K562 (cell line): ENCODE data around the gene NUTF2. TPM values are rescaled to one million over a fixed set of nuclear protein-coding genes. Genes with fewer than 3 reads are reported as not detected.

Experiments
- ADNP ChIP-seq: fragments of 200-800 bp; sonication (Bioruptor generic); IDR thresholded peaks from 2 replicates; pipeline ENCODE4 v1.6.1; 2016; ENCODE audit warnings: missing genetic modification characterization, missing compliant biosample characterization
- ARHGAP35 ChIP-seq: fragments of 450-650 bp; IDR thresholded peaks from 2 replicates; pipeline ENCODE4 v1.6.1; 2018; ENCODE audit not compliant: partially characterized antibody
- BRCA1 ChIP-seq, 2 experiments: fragments of 450-650 bp in 1 of 2; sonication (generic) in 1 of 2; formaldehyde crosslinking in 1 of 2; IDR thresholded peaks; 2 replicates each; pipeline versions ENCODE4 v1.5.0 to v1.6.1; 2017 to 2020; ENCODE audit warnings: mild to moderate bottlenecking in 1 of 2, missing genetic modification reagents in 1 of 2
- BRD9 ChIP-seq: fragments of 450-650 bp; IDR thresholded peaks from 2 replicates; pipeline ENCODE4 v1.6.1; 2018; ENCODE audit warnings: low read depth; ENCODE audit not compliant: partially characterized antibody
- ELK1 ChIP-seq: sonication (generic); formaldehyde crosslinking; IDR thresholded peaks from 2 replicates; pipeline ENCODE4 v1.8.1; 2022; ENCODE audit warnings: missing genetic modification reagents
- EP300 ChIP-seq: IDR thresholded peaks from 2 replicates; pipeline ENCODE4 v1.6.1; 2012; ENCODE audit warnings: low read length, improper control_type of control experiment
- ESRRA ChIP-seq: fragments of 450-650 bp; IDR thresholded peaks from 2 replicates; pipeline ENCODE4 v1.6.1; 2014; ENCODE audit warnings: low read depth, mild to moderate bottlenecking, moderate library complexity, borderline replicate concordance
- MAFK ChIP-seq: IDR thresholded peaks from 2 replicates; pipeline ENCODE4 v1.6.1; 2011; ENCODE audit warnings: low read length, improper control_type of control experiment
- MYC ChIP-seq, 2 experiments: fragments of 250-450 bp in 1 of 2; sonication (Bioruptor Pico) in 1 of 2; IDR thresholded peaks; 2 replicates each; pipeline versions ENCODE4 v1.5.1 to v1.6.1; 2012 to 2021; ENCODE audit warnings: low read depth in 2 of 2, borderline replicate concordance in 1 of 2, improper control_type of control experiment in 1 of 2, low read length in 1 of 2, mild to moderate bottlenecking in 1 of 2, moderate library complexity in 1 of 2
- NFYB ChIP-seq: IDR thresholded peaks from 2 replicates; pipeline ENCODE4 v1.6.1; 2011; ENCODE audit warnings: mild to moderate bottlenecking, moderate library complexity; ENCODE audit not compliant: insufficient read length; ENCODE audit errors: extremely low read depth
- RCOR1 ChIP-seq, 2 experiments: IDR thresholded peaks; 2 replicates each; pipeline ENCODE4 v1.6.1; 2012; ENCODE audit warnings: low read depth in 2 of 2, low read length in 2 of 2, borderline replicate concordance in 1 of 2, improper control_type of control experiment in 1 of 2
- XRCC4 ChIP-seq: IDR thresholded peaks from one replicate; pipeline ENCODE4 v1.6.1; 2011; ENCODE audit not compliant: insufficient read depth, insufficient read length; ENCODE audit errors: extremely low read depth
- ZNF507 ChIP-seq: conservative IDR thresholded peaks from 2 replicates; pipeline ENCODE4 v1.6.1; 2017; ENCODE audit warnings: missing genetic modification characterization, missing compliant biosample characterization
- ZNF717 ChIP-seq: fragments of 250-450 bp; sonication (Bioruptor Pico); IDR thresholded peaks from 2 replicates; pipeline ENCODE4 v1.5.0; 2021
- polyA plus RNA-seq, 8 experiments: library from polyadenylated mRNA; depleted of rRNA in 4 of 8; stranded (reverse) in 5 of 8; unstranded in 3 of 8; fragments of >200 nt; fragmentation: Nextera tagmentation in 2 of 8; fragmentation: Illumina TruSeq in 1 of 8; extraction: Ambion mirVana in 2 of 8; extraction: Trizol in 1 of 8; gene quantifications; 2 replicates each; pipeline versions ENCODE4 v1.2.1 to v1.2.3, GENCODE V29; 2011 to 2014; ENCODE audit warnings: inconsistent platforms in 1 of 8, missing spikeins in 1 of 8
- total RNA-seq, 7 experiments: library from RNA; depleted of rRNA in 6 of 7; stranded (reverse); fragments of >200 nt in 6 of 7; fragmentation: Illumina TruSeq in 2 of 7; extraction: Trizol in 2 of 7; gene quantifications; 2 replicates each; pipeline versions ENCODE4 v1.2.1 to v1.2.3, GENCODE V29; 2011 to 2021; ENCODE audit warnings: low replicate concordance in 1 of 7
- TF ChIP-seq, protein P1 (sequence below): fragments of 450-650 bp; IDR thresholded peaks from 2 replicates; pipeline ENCODE4 v1.6.1; 2017; ENCODE audit warnings: antibody characterized with exemption, mild to moderate bottlenecking
- TF ChIP-seq, protein P2 (sequence below): fragments of 250-450 bp; sonication (Bioruptor Pico); IDR thresholded peaks from 2 replicates; pipeline ENCODE4 v1.9.0; 2021; ENCODE audit warnings: mild to moderate bottlenecking, inconsistent platforms
- TF ChIP-seq, protein P3 (sequence below): fragments of 250-450 bp; sonication (Bioruptor Pico); IDR thresholded peaks from 2 replicates; pipeline ENCODE4 v1.5.0; 2020; ENCODE audit warnings: mild to moderate bottlenecking

Gene NUTF2
- total and polyA plus RNA-seq, 9 of the 15 experiments (the other 6 are each of a cell fraction or from before 2014, with no cell fraction given): 106 to 248 (median 147) TPM

- TF ChIP-seq, protein P1, sequence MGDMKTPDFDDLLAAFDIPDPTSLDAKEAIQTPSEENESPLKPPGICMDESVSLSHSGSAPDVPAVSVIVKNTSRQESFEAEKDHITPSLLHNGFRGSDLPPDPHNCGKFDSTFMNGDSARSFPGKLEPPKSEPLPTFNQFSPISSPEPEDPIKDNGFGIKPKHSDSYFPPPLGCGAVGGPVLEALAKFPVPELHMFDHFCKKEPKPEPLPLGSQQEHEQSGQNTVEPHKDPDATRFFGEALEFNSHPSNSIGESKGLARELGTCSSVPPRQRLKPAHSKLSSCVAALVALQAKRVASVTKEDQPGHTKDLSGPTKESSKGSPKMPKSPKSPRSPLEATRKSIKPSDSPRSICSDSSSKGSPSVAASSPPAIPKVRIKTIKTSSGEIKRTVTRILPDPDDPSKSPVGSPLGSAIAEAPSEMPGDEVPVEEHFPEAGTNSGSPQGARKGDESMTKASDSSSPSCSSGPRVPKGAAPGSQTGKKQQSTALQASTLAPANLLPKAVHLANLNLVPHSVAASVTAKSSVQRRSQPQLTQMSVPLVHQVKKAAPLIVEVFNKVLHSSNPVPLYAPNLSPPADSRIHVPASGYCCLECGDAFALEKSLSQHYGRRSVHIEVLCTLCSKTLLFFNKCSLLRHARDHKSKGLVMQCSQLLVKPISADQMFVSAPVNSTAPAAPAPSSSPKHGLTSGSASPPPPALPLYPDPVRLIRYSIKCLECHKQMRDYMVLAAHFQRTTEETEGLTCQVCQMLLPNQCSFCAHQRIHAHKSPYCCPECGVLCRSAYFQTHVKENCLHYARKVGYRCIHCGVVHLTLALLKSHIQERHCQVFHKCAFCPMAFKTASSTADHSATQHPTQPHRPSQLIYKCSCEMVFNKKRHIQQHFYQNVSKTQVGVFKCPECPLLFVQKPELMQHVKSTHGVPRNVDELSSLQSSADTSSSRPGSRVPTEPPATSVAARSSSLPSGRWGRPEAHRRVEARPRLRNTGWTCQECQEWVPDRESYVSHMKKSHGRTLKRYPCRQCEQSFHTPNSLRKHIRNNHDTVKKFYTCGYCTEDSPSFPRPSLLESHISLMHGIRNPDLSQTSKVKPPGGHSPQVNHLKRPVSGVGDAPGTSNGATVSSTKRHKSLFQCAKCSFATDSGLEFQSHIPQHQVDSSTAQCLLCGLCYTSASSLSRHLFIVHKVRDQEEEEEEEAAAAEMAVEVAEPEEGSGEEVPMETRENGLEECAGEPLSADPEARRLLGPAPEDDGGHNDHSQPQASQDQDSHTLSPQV: no peak
- TF ChIP-seq ZNF507 (no peak), NFYB (no peak), ADNP (tag) (no peak), BRD9 (no peak), ARHGAP35 (no peak), MAFK (no peak), RCOR1 (IDR thresholded peaks at IDR 0.05; ENCODE audit: borderline replicate concordance in 1 of 2, low read depth in 2 of 2, low read length in 2 of 2) (no peak), BRCA1 (IDR thresholded peaks at IDR 0.05) (no peak), BRCA1 (CRISPR knock-in tag; IDR thresholded peaks at IDR 0.05) (no peak), EP300 (0 out of 2 replicates have a peak, but pooled peaks have one; percentile 1), ELK1 (CRISPR knock-in tag) (peak; percentile 84; the same call in 1 of the 2 replicates), ZNF717 (CRISPR knock-in tag) (no peak), ESRRA (peak; percentile 49; the same call in 1 of the 2 replicates), MYC (IDR thresholded peaks at IDR 0.05; ENCODE audit: low read depth, low read length) (peak; percentile 62), MYC (CRISPR knock-in tag; IDR thresholded peaks at IDR 0.05; ENCODE audit: borderline replicate concordance, low read depth) (no peak), XRCC4 (no peak)
- TF ChIP-seq, protein P2, sequence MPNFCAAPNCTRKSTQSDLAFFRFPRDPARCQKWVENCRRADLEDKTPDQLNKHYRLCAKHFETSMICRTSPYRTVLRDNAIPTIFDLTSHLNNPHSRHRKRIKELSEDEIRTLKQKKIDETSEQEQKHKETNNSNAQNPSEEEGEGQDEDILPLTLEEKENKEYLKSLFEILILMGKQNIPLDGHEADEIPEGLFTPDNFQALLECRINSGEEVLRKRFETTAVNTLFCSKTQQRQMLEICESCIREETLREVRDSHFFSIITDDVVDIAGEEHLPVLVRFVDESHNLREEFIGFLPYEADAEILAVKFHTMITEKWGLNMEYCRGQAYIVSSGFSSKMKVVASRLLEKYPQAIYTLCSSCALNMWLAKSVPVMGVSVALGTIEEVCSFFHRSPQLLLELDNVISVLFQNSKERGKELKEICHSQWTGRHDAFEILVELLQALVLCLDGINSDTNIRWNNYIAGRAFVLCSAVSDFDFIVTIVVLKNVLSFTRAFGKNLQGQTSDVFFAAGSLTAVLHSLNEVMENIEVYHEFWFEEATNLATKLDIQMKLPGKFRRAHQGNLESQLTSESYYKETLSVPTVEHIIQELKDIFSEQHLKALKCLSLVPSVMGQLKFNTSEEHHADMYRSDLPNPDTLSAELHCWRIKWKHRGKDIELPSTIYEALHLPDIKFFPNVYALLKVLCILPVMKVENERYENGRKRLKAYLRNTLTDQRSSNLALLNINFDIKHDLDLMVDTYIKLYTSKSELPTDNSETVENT: peak; percentile 80; the same call in 1 of the 2 replicates
- TF ChIP-seq, protein P3, sequence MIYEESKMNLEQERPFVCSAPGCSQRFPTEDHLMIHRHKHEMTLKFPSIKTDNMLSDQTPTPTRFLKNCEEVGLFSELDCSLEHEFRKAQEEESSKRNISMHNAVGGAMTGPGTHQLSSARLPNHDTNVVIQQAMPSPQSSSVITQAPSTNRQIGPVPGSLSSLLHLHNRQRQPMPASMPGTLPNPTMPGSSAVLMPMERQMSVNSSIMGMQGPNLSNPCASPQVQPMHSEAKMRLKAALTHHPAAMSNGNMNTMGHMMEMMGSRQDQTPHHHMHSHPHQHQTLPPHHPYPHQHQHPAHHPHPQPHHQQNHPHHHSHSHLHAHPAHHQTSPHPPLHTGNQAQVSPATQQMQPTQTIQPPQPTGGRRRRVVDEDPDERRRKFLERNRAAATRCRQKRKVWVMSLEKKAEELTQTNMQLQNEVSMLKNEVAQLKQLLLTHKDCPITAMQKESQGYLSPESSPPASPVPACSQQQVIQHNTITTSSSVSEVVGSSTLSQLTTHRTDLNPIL (CRISPR knock-in tag): no peak
Measured at GRCh38 chr16:67892899-67893742, 46.4 kb downstream of the NUTF2 start, which contains the start of gene PSKH1 (continued).
